Osteoblast (primary cell): ENCODE results near the gene MAP2K3. TPM values are rescaled to one million over a fixed set of nuclear protein-coding genes. Genes with fewer than 3 reads are reported as not detected.

ENCODE experiments used
- DNase-seq: peaks from one replicate; pipeline ENCODE4 v3.0.0; 2011; ENCODE audit warnings: low spot score, mixed read lengths; ENCODE audit not compliant: insufficient read length; ENCODE audit errors: missing footprints
- H2AFZ ChIP-seq: 2 replicates; pipeline ENCODE4 v1.6.0; 2011; ENCODE audit warnings: mild to moderate bottlenecking, low read length
- H3K27ac ChIP-seq: 2 replicates; pipeline ENCODE4 v1.5.1; 2011; ENCODE audit warnings: mild to moderate bottlenecking, low read depth, low read length, moderate library complexity
- H3K27me3 ChIP-seq: 2 replicates; pipeline ENCODE4 v1.6.0; 2012; ENCODE audit warnings: mild to moderate bottlenecking, control low read depth, inconsistent platforms, low read length, moderate library complexity; ENCODE audit not compliant: insufficient read depth
- H3K36me3 ChIP-seq: 2 replicates; pipeline ENCODE4 v1.5.1; 2011; ENCODE audit warnings: mild to moderate bottlenecking, low read length, control low read depth, moderate library complexity; ENCODE audit not compliant: insufficient read depth
- H3K4me1 ChIP-seq: 2 replicates; pipeline ENCODE4 v1.5.1; 2011; ENCODE audit warnings: mild to moderate bottlenecking, low read length, control low read depth, moderate library complexity; ENCODE audit not compliant: insufficient read depth
- H3K4me2 ChIP-seq: 2 replicates; pipeline ENCODE4 v1.6.0; 2011; ENCODE audit warnings: mild to moderate bottlenecking, low read length; ENCODE audit not compliant: insufficient read depth
- H3K4me3 ChIP-seq: fragments of 200-600 bp; sonication (generic); 3 replicates; pipeline ENCODE4 v1.5.1; 2012; ENCODE audit warnings: mild to moderate bottlenecking, low read length, inconsistent platforms; ENCODE audit not compliant: insufficient read depth
- H3K79me2 ChIP-seq: 2 replicates; pipeline ENCODE4 v1.6.0; 2012; ENCODE audit warnings: mild to moderate bottlenecking, low read length, control low read depth, inconsistent platforms; ENCODE audit not compliant: insufficient read depth
- H3K9me3 ChIP-seq: 2 replicates; pipeline ENCODE4 v1.5.1; 2011; ENCODE audit warnings: low read depth, low read length, control low read depth
- H4K20me1 ChIP-seq: 2 replicates; pipeline ENCODE4 v1.6.0; 2012; ENCODE audit warnings: mild to moderate bottlenecking, low read length, control low read depth; ENCODE audit not compliant: insufficient read depth
- total RNA-seq: library from RNA; depleted of rRNA; stranded (reverse); fragments of >200 nt; gene quantifications from 2 replicates; pipeline ENCODE4 v1.2.3, GENCODE V29; 2012
- TF ChIP-seq, protein P1 (sequence below): IDR thresholded peaks from 2 replicates; pipeline ENCODE4 v1.5.1; 2011; ENCODE audit warnings: mild to moderate bottlenecking, low read depth, low read length, moderate library complexity; ENCODE audit errors: extremely low read depth

The MAP2K3 gene
- total RNA-seq, 1 donor, result 27.5 TPM

DNA sequence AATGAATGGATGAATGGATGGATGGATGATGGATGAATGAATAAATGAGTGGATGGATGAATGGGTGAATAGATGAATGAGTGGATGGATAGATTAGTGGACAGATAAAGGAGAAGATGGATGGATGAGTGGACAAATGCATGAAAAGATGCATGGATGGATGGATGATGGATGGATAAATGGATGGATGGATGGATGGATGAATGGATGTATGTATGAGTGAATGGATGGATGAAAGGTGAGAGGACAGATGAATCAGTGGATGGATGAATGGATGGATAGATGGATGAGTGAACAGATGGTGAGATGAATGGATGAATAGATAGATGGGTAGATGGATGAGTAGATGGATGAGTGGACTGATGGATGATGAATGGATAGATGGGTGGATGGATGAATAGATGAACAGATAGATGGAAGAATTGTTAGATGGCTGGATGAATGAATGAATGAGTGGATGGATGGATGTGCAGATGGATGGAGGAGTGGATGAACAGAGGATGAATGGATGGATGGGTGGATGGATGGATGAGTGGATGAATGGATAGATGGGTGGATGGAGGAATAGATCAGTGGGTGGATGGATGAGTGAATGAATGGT, 77.9 kb downstream of the MAP2K3 start:
- no peaks in the 10 kb centered on the region for H3K36me3 ChIP-seq
- no peak overlapping the region for H3K4me2 ChIP-seq
- DNase-seq, result no peak
- no peaks in the 10 kb centered on the region for H3K79me2 ChIP-seq
- H2AFZ ChIP-seq, result no peak overlapping the region
- no peaks in the 10 kb centered on the region for H3K9me3 ChIP-seq
- no peak overlapping the region for H3K4me3 ChIP-seq
- no peak overlapping the region for H3K27ac ChIP-seq
- H3K27me3 ChIP-seq, result peaks cover 4% of the 10 kb centered on the region
- H4K20me1 ChIP-seq, result no peaks in the 10 kb centered on the region
- no peaks in the 10 kb centered on the region for H3K4me1 ChIP-seq
- TF ChIP-seq, protein P1, sequence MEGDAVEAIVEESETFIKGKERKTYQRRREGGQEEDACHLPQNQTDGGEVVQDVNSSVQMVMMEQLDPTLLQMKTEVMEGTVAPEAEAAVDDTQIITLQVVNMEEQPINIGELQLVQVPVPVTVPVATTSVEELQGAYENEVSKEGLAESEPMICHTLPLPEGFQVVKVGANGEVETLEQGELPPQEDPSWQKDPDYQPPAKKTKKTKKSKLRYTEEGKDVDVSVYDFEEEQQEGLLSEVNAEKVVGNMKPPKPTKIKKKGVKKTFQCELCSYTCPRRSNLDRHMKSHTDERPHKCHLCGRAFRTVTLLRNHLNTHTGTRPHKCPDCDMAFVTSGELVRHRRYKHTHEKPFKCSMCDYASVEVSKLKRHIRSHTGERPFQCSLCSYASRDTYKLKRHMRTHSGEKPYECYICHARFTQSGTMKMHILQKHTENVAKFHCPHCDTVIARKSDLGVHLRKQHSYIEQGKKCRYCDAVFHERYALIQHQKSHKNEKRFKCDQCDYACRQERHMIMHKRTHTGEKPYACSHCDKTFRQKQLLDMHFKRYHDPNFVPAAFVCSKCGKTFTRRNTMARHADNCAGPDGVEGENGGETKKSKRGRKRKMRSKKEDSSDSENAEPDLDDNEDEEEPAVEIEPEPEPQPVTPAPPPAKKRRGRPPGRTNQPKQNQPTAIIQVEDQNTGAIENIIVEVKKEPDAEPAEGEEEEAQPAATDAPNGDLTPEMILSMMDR, result no peak

GRCh38 chr17:21363776-21364642, 79.5 kb downstream of the MAP2K3 start:
- H3K79me2 ChIP-seq, result no peaks in the 10 kb centered on the region
- no peak overlapping the region for H3K4me2 ChIP-seq
- TF ChIP-seq, protein P1, result no peak
- H3K27ac ChIP-seq, result no peak overlapping the region
- no peaks in the 10 kb centered on the region for H3K4me1 ChIP-seq
- H3K9me3 ChIP-seq, result no peaks in the 10 kb centered on the region
- H2AFZ ChIP-seq, result no peak overlapping the region
- no peaks in the 10 kb centered on the region for H3K36me3 ChIP-seq
- H4K20me1 ChIP-seq, result no peaks in the 10 kb centered on the region
- no peak overlapping the region for H3K4me3 ChIP-seq
- peak; percentile 47 for DNase-seq
- H3K27me3 ChIP-seq, result peaks cover 4% of the 10 kb centered on the region

Other genes starting within 250 kb of the MAP2K3 start
- 271 and 293 TPM in 2 replicates for gene USP22, start 241.7 kb upstream of the MAP2K3 start, total RNA-seq
- gene DHRS7B, start 157.7 kb upstream of the MAP2K3 start, total RNA-seq, result 15.2 and 19.4 TPM in 2 replicates
- gene TMEM11, start 70.5 kb upstream of the MAP2K3 start, total RNA-seq, result 12.1 and 18.1 TPM in 2 replicates
- 13.0 and 15.2 TPM in 2 replicates for gene NATD1, start 31.3 kb upstream of the MAP2K3 start, total RNA-seq
- gene KCNJ12, start 91.6 kb downstream of the MAP2K3 start, total RNA-seq, result under 0.01 and 0.29 TPM in 2 replicates